D341Med (cell line): ENCODE results near the gene SNX14.
"Not testable (repeated sequence)": the region's sequence is repeated elsewhere in the genome, so short reads cannot be mapped to it uniquely, and the experiment has no call there.

Experiments used
- DNase-seq: peaks from one replicate; pipeline ENCODE4 v3.0.0; 2012; ENCODE audit warnings: low spot score

The SNX14 gene

GRCh38 chr6:85582832-85583231, 10.8 kb downstream of the SNX14 start:
- not testable (repeated sequence) for DNase-seq

- DNase-seq = no peak
These were observed 12.1 kb downstream of the SNX14 start for GRCh38 chr6:85581572-85581971.

GRCh38 chr6:85580878-85581267, 12.8 kb downstream of the SNX14 start:
- no peak for DNase-seq

GRCh38 chr6:85580118-85580877, 13.4 kb downstream of the SNX14 start:
- no peak for DNase-seq

- DNase-seq = no peak
These were observed 14.1 kb downstream of the SNX14 start for GRCh38 chr6:85579581-85579980.

GRCh38 chr6:85576476-85576875, 17.2 kb downstream of the SNX14 start:
- no peak for DNase-seq

GRCh38 chr6:85574932-85575598, 18.6 kb downstream of the SNX14 start:
- no peak for DNase-seq

GRCh38 chr6:85569323-85569722, 24.3 kb downstream of the SNX14 start:
- no peak for DNase-seq

GRCh38 chr6:85568411-85568810, 25.2 kb downstream of the SNX14 start:
- DNase-seq = no peak

GRCh38 chr6:85565736-85566135, 27.9 kb downstream of the SNX14 start:
- no peak for DNase-seq

- DNase-seq = not testable (repeated sequence)
These were observed 29.4 kb downstream of the SNX14 start for GRCh38 chr6:85564223-85564622.

- no peak for DNase-seq
These were observed 31.8 kb downstream of the SNX14 start for GRCh38 chr6:85561750-85562357.

- DNase-seq = no peak
These were observed 36.5 kb downstream of the SNX14 start for GRCh38 chr6:85556992-85557668.

GRCh38 chr6:85552652-85553051, 41.0 kb downstream of the SNX14 start:
- DNase-seq = no peak

GRCh38 chr6:85551264-85551663, 42.4 kb downstream of the SNX14 start:
- DNase-seq = no peak

GRCh38 chr6:85547719-85548118, 45.9 kb downstream of the SNX14 start:
- DNase-seq = no peak

- no peak for DNase-seq
These were observed 48.9 kb downstream of the SNX14 start for GRCh38 chr6:85544776-85545175.

- DNase-seq = no peak
These were observed 56.6 kb downstream of the SNX14 start for GRCh38 chr6:85537055-85537494.

GRCh38 chr6:85524281-85524680, 69.4 kb downstream of the SNX14 start:
- not testable (repeated sequence) for DNase-seq

GRCh38 chr6:85516168-85516567, 77.5 kb downstream of the SNX14 start:
- DNase-seq = no peak

- DNase-seq = no peak
These were observed 87.1 kb downstream of the SNX14 start for GRCh38 chr6:85506441-85507093.
